ENCODE data around the gene NT5C2.
"Not testable (repeated sequence)": the region's sequence is repeated elsewhere in the genome, so short reads cannot be mapped to it uniquely, and the experiment has no call there.

NT5C2 gene

DNA sequence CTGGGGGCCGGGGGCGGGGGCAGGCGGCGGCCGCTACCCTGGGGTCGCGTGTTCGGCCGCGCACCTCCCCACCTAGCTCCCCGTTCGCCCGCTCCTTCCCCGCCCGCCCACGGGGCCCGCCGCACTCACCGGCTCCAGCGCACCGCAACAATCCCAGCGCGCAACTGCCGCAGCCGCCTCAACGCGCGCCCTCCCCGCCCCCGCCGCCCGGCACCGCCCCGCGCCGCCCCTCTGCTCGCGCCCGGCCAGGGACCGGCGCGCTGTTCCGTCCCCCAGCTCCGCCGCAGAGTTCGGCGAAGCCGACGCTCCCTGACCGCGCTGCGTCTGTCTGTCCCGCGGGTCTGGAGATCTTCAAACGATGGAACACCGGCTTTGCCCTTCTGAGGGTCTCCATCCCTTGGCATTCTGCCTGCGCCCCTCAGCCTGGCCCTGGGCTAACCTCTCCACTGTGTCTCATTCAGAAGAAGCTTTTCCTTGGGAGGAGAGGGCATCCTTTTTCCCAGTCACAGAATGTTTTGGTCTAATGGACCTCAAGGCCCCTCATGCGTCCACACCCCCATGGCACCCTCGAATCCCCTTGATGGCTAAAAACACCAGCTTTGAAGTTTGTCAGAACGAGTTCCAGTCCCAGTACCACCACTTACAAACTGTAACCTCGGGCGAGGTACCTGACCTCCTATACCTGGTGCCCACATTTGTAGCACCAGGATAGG lies at the start of gene NT5C2:
NT5C2 (minus strand) TSS at position 166 of the 713 bp plus-strand sequence. CDS start 18,314 bp downstream, outside the sequence.
- DNase-seq (ENCODE audit: low read depth in 2 of 2): peak; percentile 68 to 69

DNA sequence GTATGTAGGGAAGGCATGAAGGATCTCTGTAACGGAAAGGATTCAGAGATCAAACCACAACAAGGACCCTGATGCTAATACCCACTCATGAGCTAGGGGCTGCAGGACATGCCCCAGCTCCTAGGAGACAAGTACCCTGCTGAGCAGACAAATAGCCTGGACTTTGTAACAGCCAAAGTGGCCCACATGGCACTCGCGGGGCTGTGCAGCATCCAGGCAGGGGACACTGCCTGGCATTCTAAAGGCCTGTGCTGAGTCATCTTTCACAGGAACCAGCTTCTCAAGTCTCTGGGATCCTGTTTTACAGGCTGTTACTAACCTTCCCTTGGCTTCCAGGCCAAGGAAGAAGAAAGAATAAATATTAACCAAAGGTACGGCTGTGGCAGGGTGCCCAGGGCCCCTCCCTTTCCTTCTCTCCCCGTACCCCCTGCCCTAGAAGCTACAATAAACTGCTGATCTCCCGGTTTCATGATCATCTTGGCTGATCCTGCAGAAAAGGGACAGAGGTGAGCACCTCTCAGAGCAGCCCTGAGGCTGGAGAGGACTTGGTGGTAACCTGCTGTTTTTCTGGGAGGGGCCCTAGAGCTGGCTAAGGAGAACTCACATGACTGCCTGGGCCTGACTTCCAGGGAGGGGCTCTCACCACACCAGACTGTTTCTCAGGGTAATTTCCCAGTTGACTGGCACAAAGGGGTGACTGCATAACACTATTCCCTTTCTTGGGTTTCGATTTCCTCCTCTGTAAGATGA lies 48.4 kb upstream of the NT5C2 start:
- DNase-seq (ENCODE audit: low read depth in 2 of 2): no peak

DNA sequence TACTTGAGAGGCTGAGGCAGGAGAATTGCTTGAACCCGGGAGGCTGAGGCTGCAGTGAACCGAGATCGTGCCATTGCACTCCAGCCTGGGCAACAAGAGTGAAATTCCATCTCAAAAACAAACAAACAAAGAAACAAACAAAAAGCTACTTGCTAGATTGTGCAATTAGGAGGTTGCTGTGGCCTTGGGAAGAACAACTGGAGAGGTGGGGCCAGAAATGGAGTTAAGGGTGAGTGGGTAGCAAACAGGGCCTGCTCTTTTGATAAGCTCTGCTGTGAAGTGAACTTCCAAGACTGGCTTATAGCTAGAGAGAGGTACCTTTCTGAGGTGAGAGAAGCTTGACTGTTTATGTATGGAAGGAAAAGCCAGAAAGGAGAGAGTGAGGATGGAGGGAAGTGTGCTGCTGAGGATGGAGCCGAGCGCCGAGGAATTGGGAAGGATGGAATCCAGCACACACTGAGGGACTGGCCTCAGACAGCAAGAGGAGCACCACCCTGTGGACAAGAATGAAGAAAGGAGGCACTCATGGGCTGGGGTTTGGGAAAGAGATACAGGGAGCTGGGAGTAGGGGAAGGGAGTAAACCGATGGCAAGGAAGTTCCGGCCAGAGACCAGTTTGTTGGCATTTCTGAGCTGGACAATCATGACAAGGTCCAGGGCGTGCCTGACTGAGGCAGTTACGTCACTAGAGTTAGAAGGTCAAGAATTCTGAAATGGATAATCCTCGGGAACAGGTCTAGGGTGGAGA lies 45.6 kb upstream of the NT5C2 start:
- DNase-seq (ENCODE audit: low read depth in 2 of 2): no peak

DNA sequence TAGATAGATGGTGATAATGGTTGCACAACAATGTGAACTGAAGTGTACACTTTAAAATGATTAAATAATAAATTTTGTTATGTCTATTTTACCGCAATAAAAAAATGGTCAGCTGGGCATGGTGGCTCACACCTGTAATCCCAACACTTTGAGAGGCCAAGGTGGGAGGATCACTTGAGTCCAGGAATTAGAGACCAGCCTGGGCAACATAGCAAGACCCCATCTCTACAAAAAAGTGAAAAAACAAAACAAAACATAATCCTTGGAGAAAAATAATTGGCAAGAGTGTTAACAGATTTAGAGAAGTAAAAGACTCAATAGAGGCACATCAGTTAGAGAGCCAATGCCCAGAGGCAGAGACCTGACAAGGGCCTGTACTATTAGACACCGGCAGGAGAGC lies 42.7 kb upstream of the NT5C2 start:
- no peak for DNase-seq (ENCODE audit: low read depth in 2 of 2)

DNA sequence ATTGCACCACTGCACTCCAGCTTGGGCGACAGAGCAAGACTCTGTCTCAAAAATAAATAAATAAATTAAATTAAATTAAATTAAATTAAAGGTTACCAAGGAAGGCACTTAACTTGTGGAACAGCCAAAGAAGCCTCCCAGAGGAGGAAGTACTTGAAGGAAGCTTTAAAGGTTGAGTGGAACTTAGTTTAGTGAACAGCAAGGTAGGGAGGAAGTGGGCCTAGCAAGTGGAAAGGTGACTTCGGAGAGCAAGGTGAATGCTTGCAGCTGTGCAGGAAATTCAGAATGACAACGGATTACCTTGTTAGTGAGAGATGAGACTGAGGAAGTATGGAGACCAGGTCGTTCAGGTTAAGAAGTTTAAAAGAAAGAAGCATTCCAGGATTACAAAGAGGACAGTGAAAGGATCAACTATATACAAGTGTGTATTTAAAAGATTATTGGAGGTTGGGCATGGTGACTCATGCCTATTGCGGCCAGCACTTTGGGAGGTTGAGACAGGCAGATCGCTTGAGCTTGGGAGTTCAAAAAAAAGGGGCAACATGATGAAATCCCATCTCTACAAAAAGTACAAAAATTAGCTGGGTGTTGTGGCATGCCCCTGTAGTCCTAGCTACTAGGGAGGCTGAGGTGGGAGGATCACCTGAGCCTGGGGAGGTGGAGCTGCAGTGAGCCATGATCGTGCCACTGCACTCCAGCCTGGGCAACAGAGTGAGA lies 39.9 kb upstream of the NT5C2 start:
- DNase-seq (ENCODE audit: low read depth in 2 of 2): no peak

DNA sequence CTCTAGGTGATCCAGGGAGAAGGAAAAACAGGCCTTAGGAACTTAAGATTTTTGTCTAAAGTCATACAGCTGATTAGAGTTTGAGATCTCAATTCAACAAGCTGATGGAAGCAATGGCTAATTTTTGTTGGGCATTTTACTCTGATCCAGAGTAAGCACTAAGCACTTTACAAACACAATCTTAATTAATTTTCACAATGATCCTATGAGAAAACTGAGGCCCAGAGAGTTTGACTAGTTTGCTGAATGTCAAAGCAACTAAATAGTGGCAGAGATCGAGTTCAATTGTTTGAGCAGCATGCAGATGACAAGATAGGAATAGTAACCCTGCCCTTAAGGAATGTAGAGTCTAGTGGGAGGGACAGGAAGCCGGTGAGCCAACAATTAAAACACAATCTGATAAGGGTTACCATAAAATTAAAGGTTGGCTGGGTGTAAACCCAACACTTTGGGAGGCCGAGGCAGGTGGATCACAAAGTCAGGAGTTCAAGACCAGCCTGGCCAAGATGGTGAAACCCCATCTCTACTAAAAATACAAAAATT lies 39.1 kb upstream of the NT5C2 start:
- no peak for DNase-seq (ENCODE audit: low read depth in 2 of 2)

DNA sequence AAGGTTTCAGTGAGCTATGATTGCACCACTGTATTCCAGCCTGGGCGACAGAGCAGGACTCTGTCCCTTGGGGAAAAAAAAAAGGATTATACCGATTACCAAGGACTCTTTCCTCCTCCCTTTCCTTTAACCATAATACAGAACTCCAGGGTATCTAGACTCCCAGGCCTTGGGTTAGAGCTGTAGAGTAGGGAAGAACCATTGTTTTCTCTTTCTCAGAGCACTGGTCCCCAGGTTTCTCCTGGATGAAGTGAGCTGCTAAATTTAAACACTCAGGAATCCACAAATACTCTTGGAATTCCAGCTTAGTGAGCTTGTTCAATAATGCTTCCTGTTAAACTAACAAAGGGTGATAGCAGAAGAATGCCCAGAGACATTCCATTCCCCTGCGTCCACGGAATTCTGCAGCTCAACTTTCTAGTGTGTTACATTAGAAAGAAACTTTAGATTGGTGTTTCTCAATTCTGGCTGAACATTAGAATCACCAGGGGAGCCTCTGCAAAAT lies 38.0 kb upstream of the NT5C2 start:
- DNase-seq (ENCODE audit: low read depth in 2 of 2): no peak

DNA sequence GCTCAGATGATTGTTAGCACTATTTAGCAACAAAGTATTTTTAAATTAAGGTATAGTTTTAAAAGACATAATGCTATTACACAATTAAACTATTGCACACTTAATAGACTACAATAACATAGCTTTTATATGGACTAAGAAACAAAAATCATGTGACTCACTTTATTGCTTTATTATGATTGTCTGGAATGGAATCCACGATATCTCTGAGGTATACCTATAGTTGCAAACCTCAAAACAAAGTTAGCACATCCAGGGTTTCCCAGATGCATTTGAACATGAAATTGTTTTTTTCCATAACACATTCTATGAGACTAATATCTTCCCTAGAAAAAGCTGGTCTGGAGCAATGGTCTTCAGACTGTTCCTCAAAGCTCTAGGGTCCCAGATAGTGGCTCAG lies 34.3 kb upstream of the NT5C2 start:
- DNase-seq (ENCODE audit: low read depth in 2 of 2): no peak

DNA sequence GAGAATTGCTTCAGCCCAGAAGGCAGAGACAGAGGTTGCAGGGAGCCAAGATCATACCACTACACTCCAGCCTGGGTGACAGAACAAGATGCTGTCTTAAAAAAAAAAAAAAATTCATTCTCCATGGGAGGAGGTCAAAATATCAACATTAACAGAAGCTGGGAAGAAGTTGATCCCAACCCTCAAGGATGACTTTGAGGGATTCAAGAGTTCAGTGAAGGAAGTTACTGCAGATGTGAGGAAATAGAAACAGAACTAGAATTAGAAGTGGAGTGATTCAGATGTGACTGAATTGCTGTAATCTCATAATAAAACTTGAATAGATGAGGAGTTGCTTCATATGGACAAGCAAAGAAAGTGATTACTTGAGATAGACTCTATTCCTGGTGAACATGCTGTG lies 32.9 kb upstream of the NT5C2 start:
- no peak for DNase-seq (ENCODE audit: low read depth in 2 of 2)

DNA sequence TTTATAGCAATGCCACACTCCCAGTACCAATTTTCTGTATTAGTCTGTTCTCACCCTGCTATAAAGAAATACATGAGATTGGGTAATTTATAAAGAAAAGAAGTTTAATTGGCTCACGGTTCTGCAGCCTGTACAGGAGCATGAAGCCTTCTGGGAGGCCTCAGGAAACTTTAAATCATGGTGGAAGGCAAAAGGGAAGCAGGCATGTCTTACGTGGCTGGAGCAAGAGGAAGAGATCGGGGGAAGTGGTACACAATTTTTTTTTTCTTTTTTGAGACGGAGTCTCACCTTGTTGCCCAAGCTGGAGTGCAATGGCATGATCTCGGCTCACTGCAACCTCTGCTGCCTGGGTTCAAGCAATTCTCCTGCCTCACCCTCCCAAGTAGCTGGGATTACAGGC lies 31.6 kb upstream of the NT5C2 start:
- DNase-seq (ENCODE audit: low read depth in 2 of 2): not testable (repeated sequence)

DNA sequence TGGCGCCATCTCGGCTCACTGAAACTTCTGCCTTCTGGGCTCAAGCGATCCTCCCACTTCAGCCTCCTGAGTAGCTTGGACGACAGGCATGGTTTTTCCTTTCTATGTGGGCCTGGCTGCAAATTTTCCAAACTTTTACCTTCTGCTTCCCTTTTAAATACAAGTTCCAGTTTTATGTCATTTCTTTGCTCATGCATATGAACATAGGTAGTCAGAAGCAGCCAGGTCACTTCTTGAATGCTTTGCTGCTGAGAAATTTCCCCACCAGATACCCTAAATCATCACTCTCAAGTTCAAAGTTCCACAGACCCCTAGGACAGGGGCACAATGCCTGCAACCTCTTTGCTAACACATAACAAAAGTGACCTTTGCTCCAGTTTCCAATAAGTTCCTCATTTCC lies 31.1 kb upstream of the NT5C2 start:
- no peak for DNase-seq (ENCODE audit: low read depth in 2 of 2)

DNA sequence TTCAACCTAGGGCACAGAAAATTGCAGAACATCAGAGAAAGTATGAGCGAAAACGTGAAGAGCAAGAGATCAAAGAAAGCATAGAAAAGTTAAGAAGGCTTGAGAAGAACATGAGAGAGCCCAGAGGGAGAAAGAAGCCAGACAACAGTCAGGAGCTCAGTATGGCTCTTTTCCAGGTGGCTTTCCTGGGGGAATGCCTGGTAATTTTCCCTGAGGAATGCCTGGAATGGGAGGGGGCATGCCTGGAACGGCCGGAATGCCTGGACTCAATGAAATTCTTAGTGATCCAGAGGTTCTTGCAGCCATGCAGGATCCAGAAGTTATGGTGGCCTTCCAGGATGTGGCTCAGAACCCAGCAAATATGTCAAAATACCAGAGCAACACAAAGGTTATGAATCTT lies 23.3 kb upstream of the NT5C2 start:
- not testable (repeated sequence) for DNase-seq (ENCODE audit: low read depth in 2 of 2)

DNA sequence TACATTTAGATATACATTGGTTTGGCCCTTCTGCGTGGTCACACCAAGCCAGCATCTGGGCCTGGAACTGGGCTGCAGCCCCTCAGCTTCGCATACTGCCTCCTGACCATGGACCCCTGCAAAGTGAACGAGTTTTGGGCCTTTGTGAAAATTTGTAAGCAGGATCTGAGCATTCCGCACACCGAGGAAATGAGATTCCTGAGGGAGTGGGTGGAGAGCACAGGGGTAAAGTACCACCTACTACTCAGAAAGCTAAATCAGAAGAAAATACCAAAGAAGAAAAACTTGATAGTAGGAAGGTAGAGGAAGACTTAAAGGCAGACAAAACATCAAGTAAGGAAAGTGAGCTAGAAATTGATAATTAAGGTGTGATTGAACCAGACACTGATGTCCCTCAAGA lies 22.5 kb upstream of the NT5C2 start:
- no peak for DNase-seq (ENCODE audit: low read depth in 2 of 2)

DNA sequence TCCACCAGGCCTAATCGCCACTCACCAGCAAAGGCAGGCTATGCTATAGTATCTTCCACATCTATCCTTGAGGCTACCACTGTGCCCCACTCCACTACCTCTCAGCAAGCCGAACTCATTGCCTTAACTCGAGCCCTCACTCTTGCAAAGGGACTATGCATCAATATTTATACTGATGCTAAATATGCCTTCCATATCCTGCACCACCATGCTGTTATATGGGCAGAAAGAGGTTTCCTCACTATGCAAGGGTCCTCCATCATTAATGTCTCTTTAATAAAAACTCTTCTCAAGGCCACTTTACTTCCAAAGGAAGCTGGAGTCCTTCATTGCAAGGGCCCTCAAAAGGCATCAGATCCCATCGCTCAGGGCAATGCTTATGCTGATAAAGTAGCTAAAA lies 17.2 kb upstream of the NT5C2 start:
- not testable (repeated sequence) for DNase-seq (ENCODE audit: low read depth in 2 of 2)

DNA sequence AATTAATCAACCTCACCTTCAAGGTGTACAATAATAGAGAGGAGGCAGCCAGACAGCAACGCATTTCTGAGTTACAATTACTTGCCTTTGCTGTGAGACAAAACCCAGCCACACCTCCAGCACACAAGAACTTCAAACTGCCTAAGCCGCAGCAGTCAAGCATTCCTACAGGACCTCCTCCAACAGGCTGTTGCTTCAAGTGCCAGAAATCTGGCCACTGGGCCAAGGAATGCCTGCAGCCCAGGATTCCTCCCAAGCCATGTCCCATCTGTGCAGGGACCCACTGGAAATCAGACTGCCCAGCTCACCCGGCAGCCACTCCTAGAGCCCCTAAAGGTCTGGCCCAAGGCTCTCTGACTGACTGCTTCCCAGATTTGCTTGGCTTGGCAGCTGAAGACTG lies 14.6 kb upstream of the NT5C2 start:
- not testable (repeated sequence) for DNase-seq (ENCODE audit: low read depth in 2 of 2)

DNA sequence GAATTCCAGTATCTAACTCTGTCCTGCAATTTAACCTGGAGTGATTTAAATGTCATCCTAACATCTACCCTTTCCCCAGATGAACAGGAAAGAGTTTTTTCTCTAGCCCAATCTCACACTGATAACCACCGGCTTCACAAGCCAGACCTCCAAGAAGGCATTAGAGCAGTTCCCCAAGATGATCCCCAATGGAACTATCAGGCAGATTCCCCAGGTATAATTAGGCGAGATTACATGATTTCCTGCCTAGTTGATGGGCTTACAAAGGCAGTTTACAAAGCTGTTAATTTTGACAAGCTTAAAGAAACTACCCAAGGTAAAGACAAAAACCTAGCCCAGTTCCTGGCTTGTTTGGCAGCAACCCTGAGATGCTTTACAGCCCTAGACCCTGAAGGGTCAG lies 14.1 kb upstream of the NT5C2 start:
- no peak for DNase-seq (ENCODE audit: low read depth in 2 of 2)

DNA sequence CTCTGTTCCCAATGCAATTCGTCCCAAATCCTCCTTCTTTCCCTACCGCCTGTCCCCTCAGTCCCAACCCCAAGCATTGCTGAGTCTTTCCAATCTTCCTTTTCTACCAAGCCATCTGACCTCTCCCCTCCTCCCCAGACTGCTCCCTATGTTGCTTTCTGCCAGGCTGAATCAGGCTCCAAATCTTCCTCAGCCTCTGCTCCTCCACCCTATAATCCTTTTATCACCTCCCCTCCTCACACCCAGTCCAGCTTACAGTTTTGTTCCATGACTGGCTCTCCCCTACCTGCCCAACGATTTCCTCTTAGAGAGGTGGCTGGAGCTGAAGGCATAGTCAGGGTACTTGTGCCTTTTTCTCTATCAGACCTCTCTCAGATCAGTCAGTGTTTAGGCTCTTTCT lies 13.6 kb upstream of the NT5C2 start:
- DNase-seq (ENCODE audit: low read depth in 2 of 2): not testable (repeated sequence)

DNA sequence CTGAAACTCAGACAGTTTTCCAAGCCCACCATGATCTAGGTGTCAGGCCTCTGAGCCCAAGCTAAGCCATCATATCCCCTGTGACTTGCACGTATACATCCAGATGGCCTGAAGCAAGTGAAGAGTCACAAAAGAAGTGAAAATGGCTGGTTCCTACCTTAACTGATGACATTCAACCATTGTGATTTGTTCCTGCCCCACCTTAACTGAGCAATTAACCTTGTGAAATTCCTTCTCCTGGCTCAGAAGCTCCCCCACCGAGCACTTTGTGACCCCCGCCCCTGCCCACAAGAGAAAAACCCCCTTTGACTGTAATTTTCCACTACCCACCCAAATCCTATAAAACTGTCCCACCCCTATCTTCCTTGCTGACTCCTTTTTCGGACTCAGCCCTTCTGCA lies 12.3 kb upstream of the NT5C2 start:
- not testable (repeated sequence) for DNase-seq (ENCODE audit: low read depth in 2 of 2)

DNA sequence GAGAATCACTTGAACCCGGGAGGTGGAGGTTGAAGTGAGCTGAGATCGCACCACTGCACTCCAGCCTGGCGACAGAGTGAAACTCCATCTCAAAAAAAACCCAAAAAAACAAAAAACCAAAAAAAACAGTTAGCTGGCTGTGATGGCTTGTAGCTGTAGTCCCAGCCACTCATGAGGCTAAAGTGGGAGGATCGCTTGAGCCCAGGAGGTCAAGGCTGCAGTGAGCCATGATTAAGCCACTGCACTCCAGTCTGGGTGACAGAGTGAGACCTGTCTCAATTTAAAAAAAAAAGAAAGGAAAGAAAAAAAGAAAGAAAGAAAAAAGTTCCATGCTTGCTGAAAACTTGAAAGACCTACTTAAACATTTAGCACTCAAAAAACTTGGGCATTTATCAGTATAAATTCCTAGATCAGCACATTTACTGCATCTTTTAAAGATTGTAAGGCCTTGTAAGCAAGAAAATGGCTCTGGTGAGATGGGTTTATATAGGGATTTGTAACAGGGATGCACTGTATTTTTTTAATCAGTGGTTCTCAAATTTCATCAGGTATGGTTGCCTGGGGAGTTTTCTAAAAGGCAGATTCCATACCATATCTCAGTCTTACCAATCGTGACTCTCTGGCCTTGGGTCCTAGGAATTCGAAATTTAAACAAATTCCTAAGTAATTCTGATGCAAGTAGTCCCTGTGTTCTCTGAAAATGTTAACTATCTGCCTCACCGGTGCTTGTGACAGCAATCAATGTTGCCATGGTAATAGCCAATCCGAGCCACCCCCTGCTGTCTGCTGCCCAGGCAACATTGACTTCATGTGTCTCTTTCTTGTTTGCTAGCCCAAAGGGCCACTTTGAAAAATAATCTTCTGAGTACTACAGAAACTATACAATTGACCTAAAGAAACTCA lies 11.5 kb upstream of the NT5C2 start:
- no peak for DNase-seq (ENCODE audit: low read depth in 2 of 2)

DNA sequence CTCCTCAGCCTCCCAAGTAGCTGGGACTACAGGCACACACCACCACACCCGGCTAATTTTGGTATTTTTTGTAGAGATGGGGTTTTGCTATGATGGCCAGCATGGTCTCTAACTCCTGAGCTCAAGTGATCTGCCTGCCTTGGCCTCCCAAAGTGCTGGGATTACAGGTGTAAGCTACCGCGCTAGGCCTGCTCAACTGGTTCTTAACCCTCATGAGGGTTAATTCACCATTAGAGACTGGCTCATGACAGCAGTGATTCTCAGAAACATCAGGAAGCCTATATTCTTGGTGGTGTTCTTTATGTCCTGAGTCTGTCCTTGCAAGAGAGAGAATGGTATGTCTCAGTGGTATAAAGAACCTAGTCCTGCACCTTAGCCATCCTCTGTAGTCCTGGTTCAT lies 10.4 kb upstream of the NT5C2 start:
- no peak for DNase-seq (ENCODE audit: low read depth in 2 of 2)

Data from activated CD4-positive, alpha-beta T cell treated with anti-CD3 and anti-CD28 coated beads for 24 hours (primary cell).